ENCODE data around the gene SNED1. TPM values are rescaled to one million over a fixed set of nuclear protein-coding genes. Genes with fewer than 3 reads are reported as not detected.
A peak's percentile ranks its signal among the peaks of the same experiment; 100 is the strongest.

The SNED1 gene
- total and polyA plus RNA-seq, 4 donors = 0.65 to 18.1 (median 2.8) TPM

GRCh38 chr2:240948905-240949790 lies 49.3 kb upstream of the SNED1 start:
- H3K36me3 ChIP-seq (ENCODE audit: control insufficient read depth in 4 of 4, insufficient read depth in 3 of 4, low read depth in 1 of 4, low read length in 3 of 4) = no peaks in the 10 kb centered on the region
- WGBS = 88% methylated on average over 23 of the region's 23 CpGs
- no peaks in the 10 kb centered on the region for H3K9me3 ChIP-seq (ENCODE audit: control insufficient read depth in 4 of 4, low read length in 3 of 4)
- H3K9ac ChIP-seq (ENCODE audit: low read depth in 1 of 2, low read length in 2 of 2) = no peak overlapping the region
- H3K4me3 ChIP-seq (ENCODE audit: low read depth in 1 of 3, low read length in 3 of 3) = no peak overlapping the region
- peak; percentile 24 for DNase-seq (ENCODE audit: low spot score)
- TF ChIP-seq RAD21 (IDR thresholded peaks at IDR 0.05) = no peak
- no peak for TF ChIP-seq GABPA (IDR thresholded peaks at IDR 0.05 in 1 of 2, conservative IDR thresholded peaks at IDR 0.05 in 1 of 2)
- no peak for TF ChIP-seq JUND (IDR thresholded peaks at IDR 0.05)
- no peak for TF ChIP-seq TAF1 (conservative IDR thresholded peaks at IDR 0.05)
- no peak for TF ChIP-seq FOXA1 (IDR thresholded peaks at IDR 0.05)
- TF ChIP-seq ATF3 (IDR thresholded peaks at IDR 0.05) = no peak
- TF ChIP-seq CTCF (IDR thresholded peaks at IDR 0.05; ENCODE audit: low read depth, low read length, missing input control) = no peak
- no peak for TF ChIP-seq YY1 (IDR thresholded peaks at IDR 0.05)
- no peak for TF ChIP-seq ZBTB33 (IDR thresholded peaks at IDR 0.05)
- no peak for TF ChIP-seq NR2F2 (IDR thresholded peaks at IDR 0.05)
- TF ChIP-seq FOXA2 (IDR thresholded peaks at IDR 0.05) = no peak
- no peak for TF ChIP-seq MAX (IDR thresholded peaks at IDR 0.05)
- no peak for TF ChIP-seq REST (IDR thresholded peaks at IDR 0.05)
- no peak for TF ChIP-seq RXRA (IDR thresholded peaks at IDR 0.05)
- no peak for TF ChIP-seq SP1 (IDR thresholded peaks at IDR 0.05)
- no peak for TF ChIP-seq EGR1 (IDR thresholded peaks at IDR 0.05; ENCODE audit: low read depth in 2 of 2)
- TF ChIP-seq HNF4G (IDR thresholded peaks at IDR 0.05) = no peak
- no peak for TF ChIP-seq HNF4A (conservative IDR thresholded peaks at IDR 0.05)
- H3K27me3 ChIP-seq (ENCODE audit: control insufficient read depth in 4 of 4, insufficient read depth in 4 of 4, low read length in 3 of 4) = no peaks in the 10 kb centered on the region
- no peaks in the 10 kb centered on the region for H3K4me1 ChIP-seq (ENCODE audit: control insufficient read depth in 4 of 4, insufficient read depth in 4 of 4, low read length in 3 of 4)
- H3K27ac ChIP-seq (ENCODE audit: low read depth in 1 of 2, low read length in 2 of 2) = no peak overlapping the region
